ENCODE data around the gene FOXF1.

DNA sequence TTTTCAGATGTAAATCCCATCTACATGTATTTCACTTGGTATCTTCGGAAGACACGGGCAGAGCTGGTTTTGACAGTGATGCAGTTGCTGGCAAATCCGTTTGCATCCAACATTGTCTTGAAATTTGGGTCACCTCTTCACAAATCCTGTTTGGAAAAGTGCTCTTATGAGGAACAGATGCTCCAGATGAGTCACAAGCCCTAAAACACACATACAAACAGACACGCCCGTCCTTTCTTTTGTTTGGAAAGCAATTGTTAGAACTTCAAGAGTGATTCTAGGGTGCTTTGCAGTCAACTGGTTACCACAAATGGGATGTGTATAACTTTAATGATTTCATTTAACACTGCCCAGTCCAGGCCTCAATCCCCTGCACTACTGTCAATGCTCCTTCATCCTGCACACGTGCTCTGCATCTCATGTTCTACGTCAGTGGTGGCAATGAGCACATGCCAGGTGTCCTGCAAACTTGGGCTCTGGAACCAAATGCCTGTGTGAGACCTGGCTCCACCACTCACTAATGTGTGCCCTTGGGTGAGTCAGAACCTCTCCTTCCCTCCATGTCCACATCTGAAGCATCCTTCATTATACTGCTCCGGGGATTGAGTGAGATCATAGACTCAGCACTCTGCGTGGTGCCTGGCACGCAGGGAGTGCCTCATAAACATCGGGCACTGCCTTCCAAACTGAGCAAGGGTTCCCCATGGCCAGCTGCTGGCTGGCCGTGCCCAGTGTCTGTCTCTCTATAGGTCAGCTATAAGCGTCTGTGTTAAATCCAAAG, 19.3 kb upstream of the FOXF1 start:
- TF ChIP-seq EZH2 (IDR thresholded peaks at IDR 0.05; ENCODE audit: insufficient read depth, poor library complexity, severe bottlenecking) (no peak), EZH2phosphoT487 (IDR thresholded peaks at IDR 0.05; ENCODE audit: insufficient read depth, low read depth) (no peak)
